ENCODE measurements around the gene GFOD1.
"Not testable (repeated sequence)": the region's sequence is repeated elsewhere in the genome, so short reads cannot be mapped to it uniquely, and the experiment has no call there.

Gene GFOD1

DNA sequence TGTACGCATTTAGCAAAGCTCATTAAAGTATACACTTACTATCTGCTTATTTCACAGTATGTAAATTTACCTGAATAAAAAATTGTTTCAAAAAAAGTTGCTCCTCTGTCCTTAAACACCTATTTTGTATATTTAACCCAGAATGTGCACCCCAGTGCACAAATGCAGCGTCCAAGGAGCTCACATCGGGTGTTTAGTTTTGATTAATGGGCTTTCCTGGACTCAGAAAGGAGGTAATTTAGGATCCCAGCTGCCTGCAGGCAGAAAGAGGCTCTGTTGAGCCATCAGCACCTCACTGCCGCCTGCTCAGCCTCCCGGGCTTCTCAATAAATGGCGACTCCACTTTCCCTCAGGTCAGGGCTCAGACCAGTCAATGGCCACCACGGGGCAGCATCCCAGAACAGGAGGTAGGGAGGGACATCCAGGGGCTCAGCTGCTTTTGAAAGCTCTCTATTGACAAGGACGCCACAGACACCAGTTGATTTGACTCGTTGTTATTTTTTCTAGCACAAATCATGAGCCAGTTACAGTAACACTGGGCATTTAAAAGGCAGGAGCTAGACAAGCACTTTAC is 88.9 kb downstream of the GFOD1 start:
- no peak for DNase-seq

DNA sequence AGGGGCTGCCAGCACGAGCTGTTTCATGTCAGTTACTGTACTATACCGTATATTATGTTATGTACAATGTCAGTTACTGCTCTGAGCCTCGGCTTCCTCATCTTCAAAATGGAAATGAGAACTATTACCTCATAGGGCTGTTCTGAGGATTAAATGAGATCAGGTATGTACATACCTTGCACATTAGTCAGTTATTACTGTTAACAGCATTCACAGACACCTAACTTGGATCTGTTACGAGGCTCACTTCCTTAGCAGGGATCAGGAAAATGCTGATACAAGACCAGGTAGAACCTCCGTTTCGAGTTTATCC is 89.4 kb downstream of the GFOD1 start:
- DNase-seq: no peak

DNA sequence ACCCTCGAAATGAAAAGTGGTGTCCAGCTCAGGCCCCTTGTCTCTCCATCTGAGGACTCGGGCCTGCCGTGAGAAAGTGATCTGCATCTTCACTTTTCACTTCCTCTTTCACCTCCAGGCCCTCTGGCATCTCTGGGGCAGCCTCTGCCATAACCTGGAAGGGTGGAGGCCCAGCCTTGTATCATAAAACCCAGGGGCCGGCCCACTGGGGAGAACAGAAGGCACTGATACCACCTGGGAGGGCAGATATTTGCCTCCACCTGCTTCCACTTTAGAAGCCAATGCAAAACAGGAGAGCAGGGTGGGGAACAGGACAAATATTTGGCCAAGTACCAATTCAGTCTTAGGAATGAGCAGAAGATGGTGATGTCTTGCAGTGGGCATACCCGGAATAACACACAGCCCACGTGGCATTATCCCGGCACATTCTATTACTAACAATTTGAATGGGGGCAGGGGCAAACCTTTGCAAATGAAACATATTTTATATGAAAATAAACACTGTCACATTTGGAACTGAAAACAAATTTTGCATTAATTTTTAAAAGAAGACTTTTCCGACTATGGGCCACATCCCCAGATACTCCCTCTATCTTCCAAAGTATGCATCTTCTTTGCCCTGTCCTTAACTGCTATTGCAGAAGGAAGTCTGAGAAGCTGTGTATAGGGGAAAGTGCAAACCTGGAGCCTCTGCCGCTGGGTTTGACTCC is 89.9 kb downstream of the GFOD1 start:
- DNase-seq: no peak

DNA sequence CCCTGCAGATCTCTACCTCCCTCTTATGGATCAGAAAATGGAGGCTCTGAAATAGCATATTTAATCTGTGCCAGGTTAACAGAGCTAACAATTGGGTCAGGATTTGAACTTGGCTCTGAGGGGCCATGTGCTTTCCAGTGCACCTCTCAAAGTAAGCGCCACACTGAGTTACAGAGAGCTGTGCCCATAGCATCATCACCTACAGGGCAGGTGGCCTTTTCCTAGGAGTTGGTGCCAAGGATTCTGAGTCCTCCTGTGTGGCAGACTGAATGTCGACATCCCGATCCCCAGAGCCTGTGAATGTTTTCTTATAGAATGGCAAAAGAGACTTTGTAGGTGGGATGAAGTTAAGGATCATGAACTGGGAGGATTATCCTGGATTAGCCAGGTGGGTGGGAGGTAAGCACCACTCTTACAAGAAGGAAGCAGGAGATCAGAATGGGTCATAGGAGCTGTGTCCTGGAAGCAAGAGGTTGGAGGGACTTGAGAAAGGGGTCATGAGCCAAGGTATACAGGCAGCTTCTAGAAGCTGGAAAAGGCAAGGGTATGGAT is 91.1 kb downstream of the GFOD1 start:
- DNase-seq: no peak

DNA sequence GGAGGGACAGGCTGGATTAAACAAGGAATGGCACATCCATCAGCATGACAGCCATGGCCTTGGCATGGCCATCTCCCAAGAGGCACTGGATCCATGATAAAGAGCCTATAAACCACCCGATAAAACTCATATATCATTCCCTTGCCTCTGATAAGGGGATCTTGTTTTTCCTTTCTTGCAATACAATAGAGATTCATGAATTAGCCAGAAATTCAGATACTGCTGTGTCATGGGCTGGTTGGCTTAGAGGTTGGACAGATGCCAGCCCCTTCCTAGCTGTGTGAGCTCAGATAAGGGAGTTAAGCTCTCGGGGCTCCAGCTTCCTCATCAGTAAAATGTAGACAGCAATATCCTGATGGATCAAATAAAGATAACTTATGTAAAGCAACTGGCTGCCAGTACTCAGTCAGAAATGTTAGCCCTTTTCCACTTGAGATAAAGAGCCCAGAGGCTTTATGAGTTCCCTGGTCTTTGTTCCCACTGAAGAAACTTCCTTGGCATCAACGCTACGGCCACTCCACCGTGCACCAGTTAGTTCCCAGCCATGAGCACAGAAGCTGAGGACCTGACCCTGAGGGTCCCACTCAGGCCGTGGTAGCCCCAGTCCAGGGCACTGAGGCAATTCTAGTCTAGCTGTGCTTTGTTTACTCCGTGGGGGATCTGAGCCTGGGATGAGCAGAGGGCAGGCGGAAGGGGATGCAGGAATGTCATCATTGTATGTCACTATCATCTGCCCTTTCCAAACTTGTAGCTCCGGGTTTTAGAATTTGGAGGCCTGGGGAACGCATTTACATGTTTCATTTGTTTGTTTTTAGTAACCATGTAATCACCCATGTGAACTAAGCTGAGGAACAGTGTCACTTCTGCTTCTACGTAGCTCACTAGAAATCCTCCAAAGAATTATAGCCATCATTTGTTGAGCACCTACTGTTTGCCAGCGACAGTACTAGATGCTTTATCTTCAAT is 91.8 kb downstream of the GFOD1 start:
- peak; percentile 90 for DNase-seq

DNA sequence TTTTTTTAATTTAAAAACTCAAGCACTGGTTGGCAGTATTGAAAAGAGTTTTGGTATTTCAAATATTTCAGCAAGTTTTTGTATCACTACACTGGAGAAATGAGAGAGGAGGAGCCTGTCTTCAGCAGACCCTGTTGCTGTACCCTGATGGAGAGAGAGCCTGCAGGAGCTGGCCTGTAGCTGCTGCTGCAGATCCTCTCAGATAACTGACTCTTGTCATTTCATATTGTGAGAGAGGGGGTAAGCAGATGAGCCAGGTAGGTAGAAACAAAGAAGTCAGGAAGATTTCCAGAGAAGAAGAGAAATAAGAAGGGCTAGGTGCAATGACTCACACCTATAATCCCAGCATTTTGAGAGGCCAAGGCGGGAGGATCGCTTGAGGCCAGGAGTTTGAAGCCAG is 94.9 kb downstream of the GFOD1 start:
- no peak for DNase-seq

DNA sequence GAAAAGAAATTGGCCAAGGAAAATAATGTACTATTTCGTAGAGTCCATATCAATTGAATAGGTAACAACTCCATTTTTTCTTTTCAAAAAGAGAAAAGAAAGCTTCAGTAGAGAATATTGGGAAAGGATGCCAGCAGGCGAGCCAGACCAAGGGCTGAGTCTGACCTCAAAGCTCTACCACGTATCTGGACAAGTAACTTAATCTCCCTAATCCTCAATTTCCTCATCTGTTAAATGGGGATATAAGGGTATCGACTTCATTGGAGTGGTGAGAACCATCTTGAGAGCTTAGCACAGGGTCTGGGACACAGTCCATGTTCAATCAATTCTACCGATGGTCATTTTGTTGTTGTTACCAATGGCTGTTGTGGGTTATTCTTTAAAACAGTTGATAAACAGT is 95.9 kb downstream of the GFOD1 start:
- no peak for DNase-seq

DNA sequence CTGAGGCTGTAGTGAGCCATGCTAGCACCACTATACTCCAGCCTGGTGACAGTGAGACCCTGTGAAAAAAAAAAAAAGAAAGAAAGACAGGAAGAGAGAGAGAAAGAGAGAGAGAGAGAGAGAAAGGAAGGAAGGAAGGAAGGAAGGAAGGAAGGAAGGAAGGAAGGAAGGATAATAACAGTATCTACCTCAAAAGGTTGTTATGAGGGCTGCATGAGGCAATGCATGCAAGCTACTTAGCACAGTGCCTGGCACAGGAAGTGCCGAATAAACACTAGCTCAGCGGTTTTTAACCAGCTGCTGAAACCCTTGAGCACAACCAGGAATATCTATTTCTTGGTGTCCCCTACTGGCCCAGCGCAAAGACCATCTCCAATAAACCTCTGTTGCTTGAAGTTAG is 96.7 kb downstream of the GFOD1 start:
- DNase-seq: no peak

DNA sequence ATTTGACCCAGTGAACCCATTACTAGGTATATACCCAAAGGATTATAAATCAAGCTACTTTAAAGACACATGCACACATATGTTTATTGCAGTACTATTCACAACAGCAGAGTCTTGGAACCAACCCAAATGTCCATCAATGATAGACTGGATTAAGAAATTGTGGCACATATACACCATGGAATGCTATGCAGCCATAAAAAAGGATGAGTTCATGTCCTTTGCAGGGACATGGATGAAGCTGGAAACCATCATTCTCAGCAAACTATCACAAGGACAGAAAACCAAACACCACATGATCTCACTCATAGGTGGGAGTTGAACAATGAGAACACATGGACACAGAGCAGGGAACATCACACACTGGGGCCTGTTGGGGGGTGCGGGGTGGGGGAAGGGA is 98.2 kb downstream of the GFOD1 start:
- not testable (repeated sequence) for DNase-seq

DNA sequence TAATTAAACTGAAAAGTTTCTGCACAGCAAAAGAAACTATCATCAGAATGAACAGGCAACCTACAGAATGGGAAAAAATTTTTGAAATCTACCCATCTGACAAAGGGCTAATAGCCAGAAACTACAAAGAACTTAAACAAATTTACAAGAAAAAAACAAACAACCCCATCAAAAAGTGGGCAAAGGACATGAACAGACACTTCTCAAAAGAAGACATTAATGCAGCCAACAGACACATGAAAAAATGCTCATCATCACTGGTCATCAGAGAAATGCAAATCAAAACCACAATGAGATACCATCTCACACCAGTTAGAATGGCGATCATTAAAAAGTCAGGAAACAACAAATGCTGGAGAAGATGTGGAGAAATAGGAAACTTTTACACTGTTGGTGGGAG is 98.6 kb downstream of the GFOD1 start:
- not testable (repeated sequence) for DNase-seq

DNA sequence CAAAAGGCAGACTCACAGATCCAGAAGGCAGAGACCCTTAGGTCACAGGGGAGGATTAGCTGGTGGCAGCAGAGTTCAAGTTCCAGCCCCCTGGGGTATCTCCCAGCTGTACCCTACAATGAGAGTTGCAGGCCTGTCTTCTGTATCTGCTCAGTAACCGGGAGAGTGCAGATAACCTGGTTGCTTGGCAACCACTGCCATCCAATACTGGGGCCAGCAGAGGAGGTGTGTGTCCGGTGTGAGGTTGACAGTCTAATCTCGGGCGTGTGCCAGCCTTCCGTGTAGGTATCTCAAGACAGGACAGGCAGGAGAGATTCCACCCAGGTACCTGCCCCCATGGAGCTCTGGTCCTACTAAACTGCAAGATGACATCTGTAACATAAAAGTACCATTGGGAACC is 102.4 kb downstream of the GFOD1 start:
- no peak for DNase-seq

DNA sequence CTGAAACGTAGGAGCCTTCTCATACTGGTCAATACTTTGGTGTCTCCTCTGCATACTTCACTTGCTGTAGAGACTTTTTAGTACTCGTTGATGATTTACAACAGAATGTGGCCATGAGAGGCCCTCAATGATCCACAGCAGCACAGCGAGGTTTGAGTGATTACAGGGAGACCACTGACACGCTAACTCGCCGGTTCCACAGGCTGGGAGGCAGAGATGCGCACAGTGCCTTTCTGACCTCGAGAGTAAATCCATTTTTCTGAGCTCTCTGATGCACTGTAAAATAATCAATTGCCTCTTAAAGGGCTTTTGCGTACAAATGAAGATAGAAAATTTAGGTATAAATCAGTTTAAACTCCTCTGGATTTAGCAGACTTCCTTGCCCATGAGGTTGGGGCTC is 102.9 kb downstream of the GFOD1 start:
- no peak for DNase-seq

DNA sequence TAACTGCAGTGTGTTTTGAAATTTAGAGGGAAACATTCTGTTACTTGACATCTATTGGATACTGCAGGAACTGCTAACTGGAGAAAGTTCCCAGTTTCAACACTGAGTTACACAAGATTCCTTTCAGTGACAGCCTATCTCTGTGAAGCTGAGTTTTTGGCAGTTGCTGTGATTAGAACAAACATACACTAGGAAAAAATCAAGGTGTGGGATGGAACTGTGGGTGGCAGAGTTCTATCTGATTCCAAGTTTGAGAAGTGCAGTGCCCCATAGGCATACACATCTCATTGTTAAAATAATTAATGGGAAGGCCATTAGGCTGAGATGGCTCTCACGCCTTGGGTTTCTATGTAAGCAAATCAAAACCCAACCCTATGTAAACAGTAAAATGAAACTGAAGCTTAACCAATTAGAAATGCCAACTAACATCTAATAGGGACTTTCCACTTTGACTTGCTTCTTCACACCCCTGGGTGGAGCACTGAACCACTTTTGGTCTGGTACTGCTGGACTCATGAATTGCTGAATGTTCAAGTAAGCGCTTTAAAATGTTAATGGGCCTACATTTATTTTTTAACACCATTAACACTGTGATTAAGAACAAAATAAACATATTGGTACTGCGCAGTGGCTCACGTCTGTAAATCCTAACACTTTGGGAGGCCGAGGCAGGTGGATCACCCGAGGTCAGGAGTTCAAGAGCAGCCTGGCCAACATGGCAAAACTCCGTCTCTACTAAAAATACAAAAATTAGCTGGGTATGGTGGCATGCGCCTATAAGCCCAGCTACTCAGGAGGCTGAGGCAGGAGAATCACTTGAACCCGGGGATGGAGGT is 103.9 kb downstream of the GFOD1 start:
- DNase-seq: no peak

DNA sequence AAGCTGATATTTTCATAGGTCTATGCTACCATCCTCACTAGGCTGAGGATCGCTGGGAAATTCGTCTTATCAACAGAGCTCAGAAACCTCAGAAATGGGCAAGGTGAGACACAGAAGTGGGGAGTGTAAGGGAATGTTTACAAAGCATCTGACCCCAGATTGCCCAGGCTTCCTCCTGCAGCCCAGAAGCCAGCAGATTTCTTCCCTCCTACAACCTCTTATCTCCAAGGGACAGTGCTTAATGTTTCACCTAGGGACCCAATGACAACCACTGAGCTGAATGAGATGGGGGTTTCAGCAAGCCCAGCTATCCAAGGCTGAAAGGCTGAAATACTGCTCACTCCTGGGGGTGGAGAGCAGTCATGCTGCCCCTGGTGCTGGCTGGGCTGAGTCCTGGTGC is 106.6 kb downstream of the GFOD1 start:
- DNase-seq: no peak

DNA sequence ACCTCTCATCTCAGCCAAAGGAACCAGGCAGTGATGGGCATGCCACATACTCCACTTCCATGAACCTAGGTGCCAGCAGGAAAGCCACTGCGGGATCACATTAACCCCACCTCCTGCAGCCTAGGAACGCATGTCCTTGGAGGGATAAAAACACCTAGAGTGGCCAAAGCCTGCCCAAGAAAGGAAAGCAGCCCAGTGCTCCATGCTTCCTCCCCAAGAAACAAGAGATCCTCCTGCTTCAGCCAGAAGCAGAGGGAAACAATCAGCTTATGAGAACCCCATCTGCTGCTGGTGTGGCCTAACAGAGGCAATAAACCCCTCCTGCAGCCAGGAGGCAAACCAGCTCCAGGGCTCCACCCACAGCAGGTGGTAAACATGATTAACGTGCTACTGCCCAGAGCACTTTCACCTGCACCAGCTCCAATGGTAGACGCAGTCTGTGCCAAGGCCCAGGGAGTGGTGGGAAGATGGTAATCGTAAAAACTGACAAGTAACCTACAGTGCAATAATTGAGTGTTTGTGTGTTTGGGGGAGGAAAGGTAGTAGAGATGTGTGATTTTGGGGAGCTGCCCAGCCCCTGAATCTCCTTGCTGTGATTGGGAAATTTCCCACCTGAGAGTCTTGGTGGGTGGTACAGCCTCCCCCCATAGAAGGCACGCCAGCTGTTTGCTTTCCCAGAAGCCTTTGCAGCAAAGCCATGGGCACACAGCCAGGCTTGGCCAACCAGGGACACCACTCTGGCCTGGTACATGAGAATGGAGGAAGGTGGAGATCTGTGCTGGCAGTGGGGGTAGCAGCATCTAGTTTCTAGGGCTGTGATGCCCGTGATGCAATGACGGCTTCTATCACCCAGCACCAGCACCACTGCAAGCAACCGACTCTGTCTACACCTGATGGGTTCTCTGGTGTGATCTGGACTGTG is 108.5 kb downstream of the GFOD1 start:
- no peak for DNase-seq

DNA sequence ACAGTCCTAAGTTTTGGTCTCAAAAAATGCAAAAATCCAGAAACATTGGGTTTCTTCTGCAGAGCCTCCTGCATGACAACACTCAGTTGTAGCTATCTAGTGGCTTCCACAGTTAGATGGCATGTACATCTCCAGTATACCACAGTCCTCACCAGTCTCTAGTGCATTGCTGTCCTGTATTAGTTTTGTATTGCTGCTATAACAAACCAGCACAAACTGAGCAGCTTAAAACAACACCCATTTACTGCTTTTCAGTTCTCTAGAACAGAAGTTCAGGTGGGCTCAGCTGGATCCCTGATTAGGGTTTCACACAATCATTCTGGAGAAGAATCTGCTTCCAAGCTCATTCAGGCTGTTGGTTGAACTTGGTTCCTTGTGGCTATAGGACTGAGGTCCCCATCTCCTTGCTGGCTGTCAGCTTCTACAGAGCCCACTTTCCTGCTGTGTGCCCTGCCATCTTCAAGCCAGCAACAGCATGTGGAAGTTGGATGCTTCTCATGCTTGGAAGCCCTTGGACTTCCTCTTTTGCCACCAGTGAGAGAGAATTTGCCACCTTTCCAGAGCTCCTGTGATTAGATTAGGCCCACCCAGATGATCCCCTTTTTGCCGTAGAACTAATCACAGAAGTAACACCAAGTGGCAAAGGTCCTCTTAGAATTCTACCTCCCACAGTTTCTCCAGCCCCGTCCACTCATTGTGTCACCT is 110.2 kb downstream of the GFOD1 start:
- DNase-seq: no peak

DNA sequence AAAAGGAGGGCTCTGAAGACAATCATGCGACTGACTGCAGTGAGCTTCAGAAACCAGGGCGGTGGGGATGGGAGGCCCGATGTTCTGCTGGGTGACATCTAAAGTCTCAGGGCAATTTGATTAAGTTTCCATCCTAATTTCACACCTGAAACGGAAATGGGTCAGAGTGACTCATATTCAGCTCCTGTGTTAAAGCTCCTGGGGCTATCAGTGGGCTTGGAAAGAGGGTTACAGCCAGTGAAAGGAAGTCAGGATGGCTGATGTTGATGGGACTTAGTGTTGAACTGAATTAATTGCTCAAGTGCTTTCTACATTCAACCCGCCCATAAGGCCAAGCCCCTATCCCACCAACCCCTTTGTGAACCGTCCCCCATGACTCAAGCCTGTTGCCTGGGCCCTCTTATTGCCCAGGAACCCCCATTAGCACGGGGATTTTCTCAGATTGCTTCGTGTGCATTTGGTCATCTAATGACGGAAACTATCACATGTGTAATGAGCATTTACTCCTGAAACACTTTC is 112.0 kb downstream of the GFOD1 start:
- DNase-seq: no peak

DNA sequence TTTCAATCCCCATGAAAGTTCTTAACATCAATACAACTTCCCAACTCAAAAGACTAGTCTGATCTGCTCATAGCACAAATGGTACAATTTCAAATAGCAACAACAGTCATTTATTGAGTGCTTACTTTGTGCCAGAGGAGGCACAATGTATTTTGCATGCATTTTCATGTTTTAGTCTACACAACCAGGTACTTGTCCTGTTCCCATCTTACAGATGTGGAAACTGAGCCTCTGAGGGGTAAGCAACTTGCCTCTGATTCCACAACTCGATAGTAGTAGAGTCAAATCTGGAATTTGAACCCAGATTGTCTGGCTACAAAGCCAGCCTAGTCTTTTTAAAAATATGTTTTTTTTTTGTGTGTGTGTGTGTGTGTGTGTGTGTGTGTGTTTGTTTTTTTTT is 113.5 kb downstream of the GFOD1 start:
- DNase-seq: no peak

DNA sequence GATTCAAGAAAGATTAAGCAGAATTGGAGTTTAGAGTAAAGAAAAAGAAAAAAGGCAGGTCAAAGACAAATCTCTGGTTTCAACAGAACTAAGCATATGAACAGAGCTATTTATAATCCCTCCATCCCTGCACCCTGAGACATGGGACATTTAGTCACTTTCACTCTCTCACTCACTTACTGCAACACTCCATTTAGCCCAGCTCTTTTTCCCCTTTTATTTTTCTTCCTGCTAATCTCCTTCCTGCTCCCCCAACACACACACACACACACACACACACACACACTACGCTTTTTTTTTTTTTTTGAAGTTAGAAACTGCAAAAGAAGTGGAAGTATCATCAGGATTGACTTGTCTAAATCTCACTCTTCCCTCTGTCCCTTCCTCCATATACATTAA is 113.9 kb downstream of the GFOD1 start:
- no peak for DNase-seq

DNA sequence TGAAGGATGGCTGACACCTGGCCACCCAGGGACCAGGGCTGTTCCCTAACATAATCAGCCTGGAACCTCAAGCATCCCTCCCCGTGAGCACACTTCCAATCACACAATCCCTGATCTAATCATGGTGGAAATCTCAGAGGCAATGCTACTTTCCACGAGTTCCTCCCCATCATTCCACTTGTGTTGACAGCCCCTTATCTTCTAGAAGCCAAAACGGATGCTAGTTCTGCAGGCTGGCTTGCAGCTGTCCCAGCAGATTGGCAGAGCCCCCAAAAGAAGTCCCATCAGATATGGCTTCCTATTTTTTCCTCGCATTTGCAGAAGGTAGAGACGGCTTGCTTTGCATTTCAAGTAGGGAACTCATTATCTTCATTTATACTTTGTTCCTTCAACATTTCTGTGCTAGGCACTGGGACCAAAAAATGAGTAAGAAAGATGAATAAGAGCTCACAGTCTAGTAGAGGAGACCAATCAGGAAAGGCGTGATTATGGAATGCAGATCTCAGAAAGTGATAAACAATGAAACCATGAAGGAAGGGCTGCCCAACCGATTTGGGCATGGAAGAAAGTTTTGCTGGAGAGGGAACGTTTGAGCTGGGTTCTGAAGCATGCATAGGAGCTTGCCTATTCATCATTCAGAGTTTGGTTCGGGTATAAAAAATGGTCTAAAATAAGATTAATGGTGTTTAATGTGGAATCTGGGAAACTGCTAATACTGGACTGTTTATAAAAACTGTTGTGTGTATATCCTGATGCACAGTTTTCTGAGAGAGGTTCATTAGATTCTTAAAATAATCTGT is 114.5 kb downstream of the GFOD1 start:
- no peak for DNase-seq

Data from GDM1 (cell line).